ENCODE results near the gene ZNF318.

The ZNF318 gene

DNA sequence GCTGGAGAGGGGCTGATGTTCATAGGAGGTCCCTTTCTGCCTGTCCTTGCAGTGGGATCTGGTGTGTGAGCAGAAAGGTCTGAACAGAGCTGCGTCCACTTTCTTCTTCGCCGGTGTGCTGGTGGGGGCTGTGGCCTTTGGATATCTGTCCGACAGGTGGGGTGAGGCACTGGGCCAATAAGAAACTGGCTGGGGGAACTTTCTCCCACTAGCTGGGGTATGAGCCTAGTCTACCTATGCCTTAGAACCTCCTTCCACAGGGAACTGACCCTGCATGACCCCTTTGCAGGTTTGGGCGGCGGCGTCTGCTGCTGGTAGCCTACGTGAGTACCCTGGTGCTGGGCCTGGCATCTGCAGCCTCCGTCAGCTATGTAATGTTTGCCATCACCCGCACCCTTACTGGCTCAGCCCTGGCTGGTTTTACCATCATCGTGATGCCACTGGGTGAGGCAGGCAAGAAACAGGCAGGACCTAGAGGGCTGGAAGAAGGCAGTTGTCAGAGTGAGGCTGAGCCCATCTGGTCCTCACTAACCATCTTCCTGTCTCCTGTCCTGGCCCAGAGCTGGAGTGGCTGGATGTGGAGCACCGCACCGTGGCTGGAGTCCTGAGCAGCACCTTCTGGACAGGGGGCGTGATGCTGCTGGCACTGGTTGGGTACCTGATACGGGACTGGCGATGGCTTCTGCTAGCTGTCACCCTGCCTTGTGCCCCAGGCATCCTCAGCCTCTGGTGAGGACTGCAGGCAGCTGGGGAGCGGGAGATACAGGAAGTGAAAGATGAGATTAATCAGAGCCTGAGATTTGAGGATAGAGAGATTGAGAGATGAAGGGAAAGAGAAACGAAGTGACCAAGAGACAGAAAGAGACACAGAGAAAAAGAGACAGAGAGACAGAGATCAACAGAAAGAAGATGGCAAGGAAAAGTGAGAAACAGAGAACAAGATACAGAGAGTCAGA, 69.8 kb downstream of the ZNF318 start:
- no peak for DNase-seq

GRCh38 chr6:43298565-43299337, 70.7 kb downstream of the ZNF318 start:
- no peak for DNase-seq

DNA sequence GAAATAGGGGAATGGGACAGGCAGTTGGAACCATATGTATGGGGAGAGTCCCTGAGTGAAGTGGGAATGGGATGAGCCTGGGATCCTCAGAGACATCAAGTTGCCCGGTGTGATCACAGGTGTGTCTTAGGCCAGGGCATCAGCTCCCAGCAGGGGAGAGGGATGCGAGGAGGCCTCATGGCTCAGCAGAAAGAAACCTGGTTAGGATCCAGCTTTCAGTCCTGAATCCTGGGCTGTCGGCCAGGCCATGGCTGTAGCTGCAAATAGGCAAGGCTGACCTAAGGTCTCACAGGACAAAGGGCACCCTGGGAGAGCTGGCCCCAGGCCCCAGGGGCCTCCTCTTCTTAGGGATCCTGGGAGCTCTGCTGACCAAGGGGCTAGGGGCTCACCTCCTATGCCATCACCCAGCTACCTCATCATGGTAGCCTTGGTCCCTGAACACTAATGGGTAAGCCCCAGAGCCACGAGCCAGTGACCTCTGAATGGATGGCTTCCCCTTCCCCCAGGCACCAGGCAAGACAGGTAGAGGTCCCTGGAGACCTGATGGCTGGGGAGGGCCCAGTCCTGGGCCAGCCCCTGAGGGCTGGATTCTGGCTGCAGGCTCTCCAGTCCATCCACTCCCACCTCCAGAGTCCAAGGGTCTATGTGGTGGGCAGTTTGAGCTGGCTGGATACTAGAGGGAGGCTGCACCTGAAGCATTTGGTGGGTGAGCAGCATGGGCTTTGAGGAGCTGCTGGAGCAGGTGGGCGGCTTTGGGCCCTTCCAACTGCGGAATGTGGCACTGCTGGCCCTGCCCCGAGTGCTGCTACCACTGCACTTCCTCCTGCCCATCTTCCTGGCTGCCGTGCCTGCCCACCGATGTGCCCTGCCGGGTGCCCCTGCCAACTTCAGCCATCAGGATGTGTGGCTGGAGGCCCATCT, 71.5 kb downstream of the ZNF318 start, which contains the start of gene SLC22A7:
Gene SLC22A7 (plus strand): TSS at position 617 of the 921 bp plus-strand sequence. CDS start 99 bp downstream, at position 716.
- DNase-seq, result no peak

DNA sequence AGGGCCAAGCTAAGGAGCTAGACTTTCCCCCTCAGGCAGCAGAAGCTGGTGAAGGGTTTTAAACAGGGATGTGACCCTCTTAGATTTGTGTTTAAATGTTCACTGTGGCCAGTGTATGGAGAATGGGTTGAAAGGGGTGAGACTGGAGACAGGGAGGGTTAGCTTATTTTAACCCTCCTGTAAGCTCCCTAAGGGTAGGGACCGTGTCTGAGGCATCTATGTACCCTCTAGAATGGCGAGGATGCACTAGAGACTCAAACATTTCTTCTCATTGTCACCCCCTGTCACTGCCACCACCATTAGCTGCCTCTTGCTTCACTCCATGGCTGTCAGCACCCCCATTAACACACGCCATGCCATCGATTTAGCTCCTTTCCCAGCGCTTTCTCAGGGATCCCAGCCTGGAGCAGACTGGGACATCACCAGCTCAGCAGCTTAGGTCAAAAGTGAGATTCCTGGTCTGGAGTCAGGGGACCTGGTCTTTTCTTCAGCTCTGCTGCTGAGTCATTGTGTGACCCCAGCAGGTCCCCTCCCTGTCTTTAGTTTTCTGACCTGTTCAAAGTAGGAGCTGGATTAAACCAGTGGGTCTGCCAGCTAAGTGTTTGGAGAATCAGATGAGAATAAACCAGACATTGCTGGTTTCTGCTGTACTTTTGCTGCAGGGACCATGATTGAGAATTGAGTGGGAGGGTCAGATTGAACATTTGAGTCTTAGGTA, 72.5 kb downstream of the ZNF318 start:
- no peak for DNase-seq

- no peak for DNase-seq
These were observed 74.0 kb downstream of the ZNF318 start for GRCh38 chr6:43295456-43295855.

- DNase-seq, result no peak
These were observed 74.9 kb downstream of the ZNF318 start for GRCh38 chr6:43294536-43294935.

DNA sequence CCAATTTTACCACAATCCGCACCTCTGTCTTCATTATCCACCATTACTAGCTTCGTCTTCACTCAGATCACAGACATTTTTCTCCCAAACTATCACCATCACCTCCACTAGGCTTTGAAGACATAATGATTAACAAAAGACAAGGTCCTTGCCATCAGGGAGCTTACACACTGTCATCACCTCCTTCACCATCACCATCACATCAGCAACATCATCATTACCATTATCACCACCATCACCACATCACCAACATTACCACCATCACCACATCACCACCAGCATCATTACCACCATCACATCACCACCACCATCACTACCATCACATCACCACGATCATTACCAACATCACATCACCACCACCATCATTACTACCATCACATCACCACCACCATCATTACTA, 75.7 kb downstream of the ZNF318 start:
- DNase-seq, result no peak

DNA sequence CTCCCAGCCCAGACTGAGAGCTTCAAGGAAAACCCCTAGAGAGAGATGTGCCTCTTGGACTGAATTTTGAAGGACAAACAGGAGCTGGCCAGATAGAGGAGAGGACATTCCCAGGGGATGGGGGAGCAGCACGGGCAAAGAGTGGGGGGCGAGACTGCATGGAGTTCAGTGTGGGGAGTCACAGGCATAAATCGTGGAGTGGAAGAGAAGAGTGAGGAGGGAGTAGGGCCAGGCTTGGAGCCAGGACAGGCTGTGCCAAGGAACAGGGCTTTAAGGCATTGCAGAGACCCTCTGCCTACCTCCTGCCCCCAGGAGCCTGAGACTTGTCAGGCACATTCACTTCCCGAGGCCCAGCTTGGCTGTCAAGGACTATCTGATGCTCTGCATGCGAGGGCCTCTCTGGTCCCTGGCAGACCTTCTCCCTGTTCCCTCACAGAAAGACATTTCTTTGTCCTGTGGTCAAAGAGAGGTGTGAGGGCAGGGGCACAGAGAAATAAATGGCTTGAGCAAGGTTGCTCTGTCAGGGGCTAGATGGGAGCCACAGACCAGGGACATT, 76.6 kb downstream of the ZNF318 start:
- no peak for DNase-seq

- no peak for DNase-seq
These were observed 77.1 kb downstream of the ZNF318 start for GRCh38 chr6:43292341-43292740.

DNA sequence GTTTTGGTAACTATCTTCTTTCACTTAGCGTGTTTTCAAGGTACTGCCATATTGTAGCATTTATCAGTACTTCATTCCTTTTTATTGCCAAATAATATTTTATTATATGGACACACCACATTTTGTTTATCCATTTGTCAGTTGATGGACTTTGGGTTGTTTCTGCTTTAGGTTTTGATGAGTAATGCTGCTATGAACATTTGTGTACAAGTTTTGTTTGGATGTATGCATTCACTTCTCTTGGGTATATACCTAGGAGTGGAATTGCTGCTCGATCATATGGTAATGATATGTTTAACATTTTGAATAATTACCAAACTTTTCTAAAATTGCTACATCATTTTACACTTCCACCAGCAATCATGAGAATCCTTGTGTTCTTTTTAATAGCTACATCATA, 77.7 kb downstream of the ZNF318 start:
- DNase-seq, result no peak

DNA sequence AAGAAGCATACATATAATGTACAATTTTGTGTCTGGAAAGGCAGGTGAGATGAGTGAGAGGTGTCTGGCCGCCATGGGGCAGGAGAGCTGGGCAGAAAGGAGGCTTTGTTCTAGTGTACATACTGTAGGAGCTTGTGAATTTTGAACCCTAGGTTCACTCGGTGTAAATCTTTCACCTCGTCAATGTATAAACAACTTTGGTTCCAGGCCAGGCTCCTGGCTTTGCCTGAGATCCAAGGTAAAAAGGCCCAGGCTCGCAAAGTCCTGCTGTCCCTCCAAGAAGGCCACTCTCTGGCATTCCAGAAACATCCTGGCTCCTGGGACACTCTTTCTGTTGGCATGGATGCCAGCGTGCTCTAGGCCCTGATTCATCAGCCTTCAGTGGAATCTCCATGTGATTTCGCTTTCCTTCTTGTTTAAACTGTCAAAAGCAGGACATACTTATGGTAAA, 78.5 kb downstream of the ZNF318 start:
- no peak for DNase-seq

GRCh38 chr6:43290339-43290904, 79.0 kb downstream of the ZNF318 start:
- no peak for DNase-seq

GRCh38 chr6:43287717-43288679, 81.4 kb downstream of the ZNF318 start:
- no peak for DNase-seq

DNA sequence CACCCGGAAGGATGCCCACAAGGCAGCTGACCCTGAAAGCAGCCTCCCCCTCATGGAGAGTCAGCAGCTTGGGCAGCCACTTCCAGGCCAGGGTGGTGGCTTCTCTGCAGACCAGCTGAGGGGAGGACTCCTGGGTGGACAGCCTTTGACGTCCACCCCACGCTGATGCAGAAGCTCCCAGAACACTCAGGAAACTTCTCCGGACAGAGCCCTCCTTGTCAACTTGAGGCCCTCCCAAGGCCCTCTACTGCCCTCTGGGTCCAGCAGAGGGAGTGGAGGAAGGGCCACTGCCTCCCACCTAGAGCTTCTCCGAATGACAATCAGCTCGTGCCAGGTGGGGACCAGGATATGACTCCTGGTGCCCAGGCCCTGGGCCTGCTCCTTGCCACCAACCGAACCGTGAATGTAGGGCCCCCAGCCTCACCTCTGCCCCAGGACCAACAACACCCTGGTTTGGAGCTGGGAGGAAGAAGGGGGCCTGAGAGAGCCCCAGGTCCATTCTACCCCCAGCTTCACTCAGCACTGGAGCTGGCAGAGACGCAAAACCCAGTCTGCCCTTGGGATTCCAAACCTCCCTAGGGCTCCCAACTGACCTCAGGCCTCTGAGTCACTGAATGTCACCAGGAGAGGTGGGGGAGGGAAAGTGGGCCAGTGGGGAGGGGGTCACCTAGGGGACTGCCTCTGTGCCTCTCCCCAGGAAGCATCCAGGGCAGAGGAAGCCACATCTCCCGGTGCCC, 82.3 kb downstream of the ZNF318 start:
- no peak for DNase-seq

GRCh38 chr6:43286456-43286979, 82.9 kb downstream of the ZNF318 start:
- DNase-seq, result no peak

Data from NCI-H1436 (cell line).